Parietal lobe (tissue), 2 donors: ENCODE measurements around the gene KICS2. TPM values are rescaled to one million over a fixed set of nuclear protein-coding genes. Genes with fewer than 3 reads are reported as not detected.

ENCODE experiments used
- small RNA-seq: library from RNA; depleted of rRNA; stranded (forward); fragments of <200 nt; gene quantifications from one replicate; pipeline ENCODE3, GENCODE V24; 2014; ENCODE audit warnings: low replicate concordance
- total RNA-seq: library from RNA; depleted of rRNA; stranded (reverse); fragments of >200 nt; gene quantifications from one replicate; pipeline ENCODE4 v1.2.3, GENCODE V29; 2014

KICS2 gene
- total RNA-seq, result 6.9 TPM

DNA sequence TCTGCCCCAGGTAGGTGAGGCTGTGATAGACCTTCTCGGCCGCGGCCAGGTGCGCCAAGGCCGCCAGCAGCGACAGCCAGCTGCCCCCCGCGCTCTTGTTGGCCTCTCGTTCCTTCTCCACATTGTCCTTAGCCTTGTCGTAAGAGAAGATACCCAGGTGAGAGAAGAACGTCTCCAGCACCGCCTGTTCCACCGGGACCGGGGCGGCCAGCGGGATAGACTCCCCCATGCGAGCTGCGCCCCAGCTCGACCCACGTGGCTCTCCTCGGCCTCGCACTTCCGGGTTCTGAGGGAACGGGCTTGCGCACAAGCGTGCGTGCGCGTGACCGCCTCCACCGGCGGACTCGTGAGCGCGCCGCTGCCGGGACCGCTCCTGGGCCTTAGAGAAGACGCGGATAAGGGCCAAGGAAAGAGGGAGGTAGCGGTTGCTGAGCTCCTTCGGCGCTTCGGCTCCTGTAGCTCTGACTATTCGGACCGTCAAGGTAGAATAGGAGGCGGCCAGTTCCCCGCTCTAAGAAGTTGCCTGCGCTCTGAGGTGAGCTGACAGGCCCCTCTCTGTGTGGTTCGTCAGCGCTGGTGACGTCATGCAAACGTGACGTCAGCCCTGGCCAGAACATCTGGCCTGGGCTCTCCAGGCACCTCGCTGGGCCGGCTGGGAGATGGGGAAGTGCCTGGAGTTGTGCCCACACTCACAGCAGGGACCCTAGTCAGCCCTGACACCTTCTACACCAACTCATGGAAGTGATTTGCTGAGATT, at the start of gene KICS2:
KICS2 (minus strand) TSS at position 288 of the 757 bp plus-strand sequence; CDS start at position 229, 59 bp downstream.

Small RNAs within 50 kb of the gene (small RNA-seq; reads per million reads assigned to genes)
- gene RNU5A-7P (not detected), gene RNU6-1009P (not detected)

Other genes with a start within 250 kb of the KICS2 start
- gene C12orf56, start 168.5 kb upstream of the KICS2 start, total RNA-seq, result 0.31 TPM
- gene XPOT, start 182.1 kb upstream of the KICS2 start, total RNA-seq, result 62.6 TPM
- gene TBK1, start 229.8 kb upstream of the KICS2 start, total RNA-seq, result 44.1 TPM